ENCODE data around the gene XRCC6. TPM values are rescaled to one million over a fixed set of nuclear protein-coding genes. Genes with fewer than 3 reads are reported as not detected.
A peak's percentile ranks its signal among the peaks of the same experiment; 100 is the strongest.

XRCC6 gene
- total and polyA plus RNA-seq, 2 of the 13 experiments (the other 11 are each of a cell fraction or from before 2014, with no cell fraction given) = 124 to 625 TPM

DNA sequence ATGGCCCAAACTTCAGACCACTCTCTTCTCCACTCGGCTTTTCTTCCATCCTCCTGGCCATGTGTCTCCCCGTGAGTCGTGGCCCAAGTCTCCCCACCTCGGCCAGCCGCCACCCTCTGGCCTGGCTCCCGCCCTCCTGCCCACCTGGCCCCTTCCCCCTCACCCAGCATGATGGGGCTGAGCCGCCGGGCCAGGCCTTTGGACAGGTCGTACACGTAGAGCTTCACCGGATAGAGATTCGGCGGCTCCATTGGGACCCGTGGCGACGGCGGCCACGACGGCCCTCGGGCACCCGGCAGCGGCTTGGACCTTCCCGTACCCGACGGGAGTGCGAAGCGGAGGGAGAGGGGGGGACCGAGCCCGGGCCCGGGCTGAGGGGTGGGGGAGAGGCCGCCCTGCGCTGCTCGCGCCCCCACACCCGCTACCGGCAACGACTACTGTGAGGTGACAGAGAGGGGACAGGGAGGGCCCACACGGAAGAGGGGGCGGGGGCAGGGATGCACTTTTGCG lies 451 bp upstream of the XRCC6 start, which contains the start of gene DESI1 (continued):
- TF ChIP-seq ASH2L (IDR thresholded peaks at IDR 0.05; ENCODE audit: insufficient read length, low read depth, low read length) (no peak), IRF2 (CRISPR knock-in tag; IDR thresholded peaks at IDR 0.05) (no peak), NRL (CRISPR knock-in tag; IDR thresholded peaks at IDR 0.05; ENCODE audit: borderline replicate concordance) (no peak; the same call in none of the 2 replicates), RBM39 (IDR thresholded peaks at IDR 0.05; ENCODE audit: low read depth, low read length, poor library complexity, severe bottlenecking) (no peak), ZNF256 (CRISPR knock-in tag; conservative IDR thresholded peaks at IDR 0.05) (no peak), RFX1 (IDR thresholded peaks at IDR 0.05) (no peak), ZNF12 (CRISPR knock-in tag; IDR thresholded peaks at IDR 0.05) (no peak), ZNF747 (CRISPR knock-in tag; IDR thresholded peaks at IDR 0.05; ENCODE audit: borderline replicate concordance) (peak; percentile 28; the same call in 1 of the 2 replicates), YEATS4 (CRISPR knock-in tag; IDR thresholded peaks at IDR 0.05; ENCODE audit: borderline replicate concordance) (no peak; the same call in 1 of the 2 replicates), MBNL3 (CRISPR knock-in tag; conservative IDR thresholded peaks at IDR 0.05) (no peak), NAIF1 (CRISPR knock-in tag; IDR thresholded peaks at IDR 0.05; ENCODE audit: borderline replicate concordance) (no peak), CC2D1A (CRISPR knock-in tag; IDR thresholded peaks at IDR 0.05) (no peak), KLF9 (CRISPR knock-in tag; IDR thresholded peaks at IDR 0.05; ENCODE audit: low read depth) (no peak; the same call in 1 of the 2 replicates), GFI1 (CRISPR knock-in tag; IDR thresholded peaks at IDR 0.05; ENCODE audit: borderline replicate concordance) (no peak), SAP130 (CRISPR knock-in tag; IDR thresholded peaks at IDR 0.05; ENCODE audit: low read depth) (peak; percentile 88), ATF7 (IDR thresholded peaks at IDR 0.05) (no peak), ATF7 (CRISPR knock-in tag; IDR thresholded peaks at IDR 0.05) (no peak), ZNF572 (CRISPR knock-in tag; IDR thresholded peaks at IDR 0.05) (0 out of 2 replicates have a peak, but pooled peaks have one; percentile 68), ZNF543 (CRISPR knock-in tag; IDR thresholded peaks at IDR 0.05) (no peak), TBX2 (CRISPR knock-in tag; IDR thresholded peaks at IDR 0.05; ENCODE audit: borderline replicate concordance) (no peak), ATAD3A (CRISPR knock-in tag; IDR thresholded peaks at IDR 0.05) (no peak), PLRG1 (conservative IDR thresholded peaks at IDR 0.05) (no peak)
- TF ChIP-seq, protein P1, sequence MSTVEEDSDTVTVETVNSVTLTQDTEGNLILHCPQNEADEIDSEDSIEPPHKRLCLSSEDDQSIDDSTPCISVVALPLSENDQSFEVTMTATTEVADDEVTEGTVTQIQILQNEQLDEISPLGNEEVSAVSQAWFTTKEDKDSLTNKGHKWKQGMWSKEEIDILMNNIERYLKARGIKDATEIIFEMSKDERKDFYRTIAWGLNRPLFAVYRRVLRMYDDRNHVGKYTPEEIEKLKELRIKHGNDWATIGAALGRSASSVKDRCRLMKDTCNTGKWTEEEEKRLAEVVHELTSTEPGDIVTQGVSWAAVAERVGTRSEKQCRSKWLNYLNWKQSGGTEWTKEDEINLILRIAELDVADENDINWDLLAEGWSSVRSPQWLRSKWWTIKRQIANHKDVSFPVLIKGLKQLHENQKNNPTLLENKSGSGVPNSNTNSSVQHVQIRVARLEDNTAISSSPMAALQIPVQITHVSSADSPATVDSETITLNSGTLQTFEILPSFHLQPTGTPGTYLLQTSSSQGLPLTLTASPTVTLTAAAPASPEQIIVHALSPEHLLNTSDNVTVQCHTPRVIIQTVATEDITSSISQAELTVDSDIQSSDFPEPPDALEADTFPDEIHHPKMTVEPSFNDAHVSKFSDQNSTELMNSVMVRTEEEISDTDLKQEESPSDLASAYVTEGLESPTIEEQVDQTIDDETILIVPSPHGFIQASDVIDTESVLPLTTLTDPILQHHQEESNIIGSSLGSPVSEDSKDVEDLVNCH (CRISPR knock-in tag; IDR thresholded peaks at IDR 0.05) = no peak
- TF ChIP-seq, protein P2, sequence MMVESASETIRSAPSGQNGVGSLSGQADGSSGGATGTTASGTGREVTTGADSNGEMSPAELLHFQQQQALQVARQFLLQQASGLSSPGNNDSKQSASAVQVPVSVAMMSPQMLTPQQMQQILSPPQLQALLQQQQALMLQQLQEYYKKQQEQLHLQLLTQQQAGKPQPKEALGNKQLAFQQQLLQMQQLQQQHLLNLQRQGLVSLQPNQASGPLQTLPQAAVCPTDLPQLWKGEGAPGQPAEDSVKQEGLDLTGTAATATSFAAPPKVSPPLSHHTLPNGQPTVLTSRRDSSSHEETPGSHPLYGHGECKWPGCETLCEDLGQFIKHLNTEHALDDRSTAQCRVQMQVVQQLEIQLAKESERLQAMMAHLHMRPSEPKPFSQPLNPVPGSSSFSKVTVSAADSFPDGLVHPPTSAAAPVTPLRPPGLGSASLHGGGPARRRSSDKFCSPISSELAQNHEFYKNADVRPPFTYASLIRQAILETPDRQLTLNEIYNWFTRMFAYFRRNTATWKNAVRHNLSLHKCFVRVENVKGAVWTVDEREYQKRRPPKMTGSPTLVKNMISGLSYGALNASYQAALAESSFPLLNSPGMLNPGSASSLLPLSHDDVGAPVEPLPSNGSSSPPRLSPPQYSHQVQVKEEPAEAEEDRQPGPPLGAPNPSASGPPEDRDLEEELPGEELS (CRISPR knock-in tag; IDR thresholded peaks at IDR 0.05) = no peak
- TF ChIP-seq, protein P3, sequence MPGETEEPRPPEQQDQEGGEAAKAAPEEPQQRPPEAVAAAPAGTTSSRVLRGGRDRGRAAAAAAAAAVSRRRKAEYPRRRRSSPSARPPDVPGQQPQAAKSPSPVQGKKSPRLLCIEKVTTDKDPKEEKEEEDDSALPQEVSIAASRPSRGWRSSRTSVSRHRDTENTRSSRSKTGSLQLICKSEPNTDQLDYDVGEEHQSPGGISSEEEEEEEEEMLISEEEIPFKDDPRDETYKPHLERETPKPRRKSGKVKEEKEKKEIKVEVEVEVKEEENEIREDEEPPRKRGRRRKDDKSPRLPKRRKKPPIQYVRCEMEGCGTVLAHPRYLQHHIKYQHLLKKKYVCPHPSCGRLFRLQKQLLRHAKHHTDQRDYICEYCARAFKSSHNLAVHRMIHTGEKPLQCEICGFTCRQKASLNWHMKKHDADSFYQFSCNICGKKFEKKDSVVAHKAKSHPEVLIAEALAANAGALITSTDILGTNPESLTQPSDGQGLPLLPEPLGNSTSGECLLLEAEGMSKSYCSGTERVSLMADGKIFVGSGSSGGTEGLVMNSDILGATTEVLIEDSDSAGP (CRISPR knock-in tag; IDR thresholded peaks at IDR 0.05; ENCODE audit: borderline replicate concordance) = no peak; the same call in 1 of the 2 replicates
